Activated T-cell treated with anti-CD3 and anti-CD28 coated beads, Interleukin-2, amount 50 U/mL, for 72 hours (primary cell): ENCODE data around the gene ZFYVE28. TPM values are rescaled to one million over a fixed set of nuclear protein-coding genes. Genes with fewer than 3 reads are reported as not detected.

Source experiments
- ATAC-seq, 2 donors: fragments of 150-1000 bp; cut with Tn5 transposase; replicated peaks in 1 of 2; 2 replicates each; pipeline ENCODE4 v1.10.0; 2021; ENCODE audit warnings: moderate library complexity in 2 of 2, mild to moderate bottlenecking in 1 of 2
- DNase-seq, 2 donors: peaks; one replicate each; pipeline ENCODE4 v3.0.0; 2021 to 2022; ENCODE audit warnings: mixed read lengths in 1 of 2
- H3K27ac Mint-ChIP-seq: one replicate; pipeline ENCODE4 v1.8.0; 2022; ENCODE audit warnings: mild to moderate bottlenecking, moderate library complexity, mixed read lengths
- H3K27me3 Mint-ChIP-seq: one replicate; pipeline ENCODE4 v1.8.0; 2022; ENCODE audit warnings: low read depth, mixed read lengths
- H3K36me3 Mint-ChIP-seq, 2 donors: one replicate each; pipeline ENCODE4 v1.8.0; 2022; ENCODE audit warnings: mixed read lengths in 2 of 2, mild to moderate bottlenecking in 1 of 2; ENCODE audit not compliant: insufficient read depth in 2 of 2
- H3K4me1 Mint-ChIP-seq: one replicate; pipeline ENCODE4 v1.8.0; 2022; ENCODE audit warnings: low read depth, mixed read lengths
- H3K4me3 Mint-ChIP-seq, 2 donors: one replicate each; pipeline ENCODE4 v1.8.0; 2022; ENCODE audit warnings: mild to moderate bottlenecking in 2 of 2, mixed read lengths in 2 of 2, moderate library complexity in 2 of 2
- H3K9me3 Mint-ChIP-seq, 2 donors: one replicate each; pipeline ENCODE4 v1.8.0; 2022; ENCODE audit warnings: mixed read lengths in 2 of 2
- total RNA-seq, 2 donors: library from RNA; stranded (reverse); gene quantifications; one replicate each; pipeline ENCODE4 v1.2.3, GENCODE V29; 2022

Gene ZFYVE28
- total RNA-seq, 2 donors from 2014 or later = 14.4 to 24.4 TPM

- no peak for DNase-seq
- no peak overlapping the region for H3K27ac Mint-ChIP-seq
- ATAC-seq = no peak
These were observed 12.0 kb downstream of the ZFYVE28 start for GRCh38 chr4:2406406-2406805.

GRCh38 chr4:2402941-2403340, 15.5 kb downstream of the ZFYVE28 start:
- Mint-ChIP-seq H3K4me1 (peaks cover 20% of the 10 kb centered on the region), H3K27me3 (no peaks in the 10 kb centered on the region), H3K4me3 (peak overlapping the region; percentile 36 to 63), H3K36me3 (no peaks in the 10 kb centered on the region), H3K9me3 (no peaks in the 10 kb centered on the region), H3K27ac (no peak overlapping the region)
- no peak for DNase-seq
- no peak for ATAC-seq

More at GRCh38 chr4:2406406-2406805, 12.0 kb downstream of the ZFYVE28 start:
- no peaks in the 10 kb centered on the region for H3K9me3 Mint-ChIP-seq
- H3K4me1 Mint-ChIP-seq = peaks cover 49% of the 10 kb centered on the region
- no peaks in the 10 kb centered on the region for H3K36me3 Mint-ChIP-seq
- no peak overlapping the region for H3K4me3 Mint-ChIP-seq
- H3K27me3 Mint-ChIP-seq = no peaks in the 10 kb centered on the region

- Mint-ChIP-seq H3K9me3 (no peaks in the 10 kb centered on the region), H3K4me3 (peak overlapping the region; percentile 63 to 70), H3K36me3 (no peaks in the 10 kb centered on the region), H3K4me1 (peaks cover 20% of the 10 kb centered on the region), H3K27me3 (no peaks in the 10 kb centered on the region), H3K27ac (no peak overlapping the region)
- DNase-seq (no peak), ATAC-seq (peak; percentile 33 to 42)
These were observed 16.2 kb downstream of the ZFYVE28 start for GRCh38 chr4:2402048-2402842.

DNA sequence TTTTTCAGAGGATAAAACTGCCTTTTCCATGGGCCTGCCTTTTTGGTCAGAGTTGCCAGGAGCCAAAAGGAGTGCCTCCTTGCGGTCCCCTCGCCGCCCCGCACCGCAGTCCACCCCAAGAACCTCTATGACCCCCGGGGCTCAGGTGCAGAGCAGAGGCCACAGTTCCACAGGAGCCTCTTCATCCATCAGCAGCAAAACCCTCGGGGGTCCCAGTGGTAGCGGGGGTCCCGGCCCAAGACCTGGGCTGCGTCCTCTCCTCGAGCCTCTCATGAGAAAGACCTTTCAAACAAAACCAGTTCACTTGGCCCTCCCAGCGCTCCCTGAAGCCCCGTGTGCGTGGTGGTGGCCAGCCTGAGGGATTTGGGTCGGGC, 16.8 kb downstream of the ZFYVE28 start:
- no peak for ATAC-seq
- H3K27ac Mint-ChIP-seq = no peak overlapping the region

DNA sequence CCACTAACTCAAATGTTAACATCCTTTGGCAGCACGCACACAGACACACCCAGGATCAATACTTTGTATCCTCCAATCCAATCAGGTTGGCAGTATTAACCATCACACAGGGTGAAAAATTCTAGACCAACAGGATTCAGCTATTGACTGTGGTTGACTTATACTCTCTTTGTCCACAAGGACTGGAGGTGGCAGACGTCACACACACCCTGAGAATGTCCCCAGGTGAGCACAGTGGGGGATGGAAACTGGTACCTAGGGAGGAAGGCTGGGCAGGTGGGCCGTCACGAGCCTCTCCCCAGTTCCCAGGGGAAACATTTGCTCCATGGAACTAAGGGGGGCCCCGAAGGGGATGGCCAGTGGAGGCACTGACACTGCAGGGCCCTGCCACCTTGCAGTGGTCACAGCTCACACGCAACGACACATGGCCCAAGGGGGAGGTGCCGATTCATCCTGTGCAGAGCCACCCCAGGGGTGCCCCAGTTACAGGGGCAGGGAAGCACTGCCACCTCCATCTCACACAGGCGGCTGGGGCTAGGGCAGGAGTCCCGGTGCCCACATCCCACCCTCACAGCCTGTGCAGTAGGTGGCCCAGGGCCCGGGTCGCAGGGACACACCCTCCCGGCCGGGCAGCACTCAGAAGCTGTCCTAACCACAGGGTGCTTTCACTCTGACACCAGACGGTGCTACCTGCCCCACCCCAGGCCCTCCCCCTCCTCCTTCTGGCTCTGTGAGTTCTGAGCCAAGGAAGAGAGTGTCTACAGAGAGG, 17.4 kb downstream of the ZFYVE28 start:
- Mint-ChIP-seq H3K36me3 (no peaks in the 10 kb centered on the region), H3K27me3 (no peaks in the 10 kb centered on the region), H3K4me1 (peaks cover 11% of the 10 kb centered on the region), H3K27ac (no peak overlapping the region), H3K9me3 (no peaks in the 10 kb centered on the region), H3K4me3 (peak overlapping the region in 1 of 2 donors; percentile 70)
- ATAC-seq = peak; percentile 54 to 74
- DNase-seq = peak; percentile 17 to 24

More for the DNA sequence above, 16.8 kb downstream of the ZFYVE28 start:
- Mint-ChIP-seq H3K27me3 (no peaks in the 10 kb centered on the region), H3K4me3 (peak overlapping the region; percentile 63 to 70), H3K36me3 (no peaks in the 10 kb centered on the region), H3K4me1 (peaks cover 13% of the 10 kb centered on the region), H3K9me3 (no peaks in the 10 kb centered on the region)
- DNase-seq = no peak

- Mint-ChIP-seq H3K4me3 (no peak overlapping the region), H3K27ac (no peak overlapping the region), H3K27me3 (no peaks in the 10 kb centered on the region), H3K36me3 (no peaks in the 10 kb centered on the region), H3K9me3 (no peaks in the 10 kb centered on the region), H3K4me1 (peaks cover 17% of the 10 kb centered on the region)
- no peak for ATAC-seq
- no peak for DNase-seq
These were observed 18.7 kb downstream of the ZFYVE28 start for GRCh38 chr4:2399631-2400190.

DNA sequence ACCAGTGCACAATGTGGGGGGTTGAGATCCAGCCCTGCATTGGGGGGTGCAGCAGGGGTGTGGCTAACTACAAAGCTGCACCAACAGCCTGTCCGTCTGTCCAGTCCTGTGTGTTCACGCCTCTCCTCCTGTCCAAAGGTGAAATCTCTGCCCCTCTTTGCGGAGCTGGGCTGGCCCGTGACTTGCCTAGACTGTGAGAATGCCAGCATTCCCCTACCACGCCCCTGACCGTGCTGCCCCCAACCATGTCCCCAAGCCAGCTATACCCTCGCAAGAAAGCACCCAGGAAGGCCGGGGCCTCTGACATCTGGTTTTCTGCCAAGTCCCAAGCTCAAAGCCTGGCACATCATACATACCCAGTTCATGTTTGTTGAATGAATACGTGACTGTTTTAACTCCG, 19.2 kb downstream of the ZFYVE28 start:
- ATAC-seq = no peak
- Mint-ChIP-seq H3K27me3 (no peaks in the 10 kb centered on the region), H3K4me3 (no peak overlapping the region), H3K9me3 (no peaks in the 10 kb centered on the region), H3K4me1 (peaks cover 20% of the 10 kb centered on the region), H3K27ac (no peak overlapping the region), H3K36me3 (no peaks in the 10 kb centered on the region)
- no peak for DNase-seq

- Mint-ChIP-seq H3K4me3 (no peak overlapping the region), H3K36me3 (no peaks in the 10 kb centered on the region), H3K9me3 (no peaks in the 10 kb centered on the region), H3K27ac (no peak overlapping the region), H3K4me1 (peaks cover 32% of the 10 kb centered on the region), H3K27me3 (no peaks in the 10 kb centered on the region)
- ATAC-seq = no peak
- DNase-seq = no peak
These were observed 20.7 kb downstream of the ZFYVE28 start for GRCh38 chr4:2397596-2398379.

DNA sequence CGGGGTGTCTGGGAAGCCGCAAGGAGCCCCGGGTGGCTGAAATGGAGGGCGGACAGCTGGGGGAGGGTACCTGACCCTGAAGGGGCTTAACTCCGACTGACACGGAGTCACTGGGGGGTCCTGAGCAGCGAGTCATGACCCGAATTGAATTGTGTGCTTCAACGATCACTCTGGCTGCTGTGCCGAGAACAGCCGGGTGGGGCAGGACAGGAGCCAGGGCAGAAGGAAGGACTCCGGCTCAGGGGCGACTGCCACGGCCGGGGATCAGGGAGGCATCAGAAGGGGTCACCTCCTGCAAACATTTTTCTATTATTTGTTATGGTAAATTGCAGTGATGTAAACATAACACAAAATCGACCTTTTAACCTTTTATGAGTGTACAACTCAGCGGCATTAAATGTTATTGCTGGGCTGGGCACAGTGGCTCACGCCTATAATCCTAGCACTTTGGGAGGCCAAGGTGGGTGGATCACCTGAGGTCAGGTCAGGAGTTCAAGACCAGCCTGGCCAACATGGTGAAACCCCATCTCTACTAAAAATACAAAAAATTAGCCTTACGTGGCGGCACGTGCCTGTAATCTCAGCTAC, 21.6 kb downstream of the ZFYVE28 start:
- H3K4me3 Mint-ChIP-seq = no peak overlapping the region
- H3K27me3 Mint-ChIP-seq = peaks cover 6% of the 10 kb centered on the region
- no peaks in the 10 kb centered on the region for H3K36me3 Mint-ChIP-seq
- no peak overlapping the region for H3K27ac Mint-ChIP-seq
- H3K9me3 Mint-ChIP-seq = no peaks in the 10 kb centered on the region
- no peak for ATAC-seq
- H3K4me1 Mint-ChIP-seq = peaks cover 26% of the 10 kb centered on the region
- no peak for DNase-seq

DNA sequence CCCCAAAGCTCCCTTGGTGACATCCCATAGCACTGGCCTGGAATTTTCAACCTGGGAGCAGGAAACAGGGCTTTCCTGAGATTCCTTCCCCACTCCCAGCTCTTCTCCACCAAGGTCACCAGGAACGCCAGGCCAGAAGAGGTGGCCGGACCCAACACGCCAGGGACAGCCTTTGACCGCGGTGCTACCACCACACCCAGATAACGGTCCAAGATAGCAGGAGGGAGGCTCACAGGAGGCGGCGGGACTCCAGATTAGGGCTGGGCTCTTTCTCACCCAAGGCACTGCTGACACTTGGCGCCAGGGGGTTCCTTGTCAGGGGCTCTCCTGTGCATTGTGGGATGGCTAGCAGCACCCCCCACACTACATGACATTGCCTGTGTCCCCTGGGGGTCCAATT, 22.9 kb downstream of the ZFYVE28 start:
- ATAC-seq = no peak
- Mint-ChIP-seq H3K27ac (no peak overlapping the region), H3K9me3 (no peaks in the 10 kb centered on the region), H3K36me3 (no peaks in the 10 kb centered on the region), H3K27me3 (peaks cover 18% of the 10 kb centered on the region), H3K4me3 (no peak overlapping the region), H3K4me1 (peaks cover 28% of the 10 kb centered on the region)
- DNase-seq = no peak

DNA sequence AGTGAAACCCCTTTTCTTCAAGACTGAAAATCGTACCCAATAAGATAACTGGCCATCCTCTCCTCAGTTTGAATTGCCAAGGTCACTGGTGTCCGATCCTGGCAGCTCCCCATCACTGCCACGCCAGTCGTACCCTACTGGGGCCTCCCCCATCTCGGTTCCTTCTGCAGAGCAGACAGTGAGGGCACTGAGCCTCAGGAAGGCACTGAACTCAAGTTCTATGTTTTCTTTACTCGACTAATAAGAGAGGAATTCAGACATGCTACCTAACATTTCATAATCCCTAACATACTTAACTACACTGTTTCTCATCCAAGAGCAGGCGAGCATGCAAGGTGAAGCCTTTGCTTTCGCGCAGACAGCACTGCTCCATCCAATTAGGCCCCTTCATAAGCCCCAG, 23.4 kb downstream of the ZFYVE28 start:
- DNase-seq = no peak
- no peak overlapping the region for H3K4me3 Mint-ChIP-seq
- no peaks in the 10 kb centered on the region for H3K36me3 Mint-ChIP-seq
- H3K27me3 Mint-ChIP-seq = peaks cover 18% of the 10 kb centered on the region
- ATAC-seq = no peak
- H3K4me1 Mint-ChIP-seq = peaks cover 28% of the 10 kb centered on the region
- H3K9me3 Mint-ChIP-seq = no peaks in the 10 kb centered on the region
- H3K27ac Mint-ChIP-seq = no peak overlapping the region

DNA sequence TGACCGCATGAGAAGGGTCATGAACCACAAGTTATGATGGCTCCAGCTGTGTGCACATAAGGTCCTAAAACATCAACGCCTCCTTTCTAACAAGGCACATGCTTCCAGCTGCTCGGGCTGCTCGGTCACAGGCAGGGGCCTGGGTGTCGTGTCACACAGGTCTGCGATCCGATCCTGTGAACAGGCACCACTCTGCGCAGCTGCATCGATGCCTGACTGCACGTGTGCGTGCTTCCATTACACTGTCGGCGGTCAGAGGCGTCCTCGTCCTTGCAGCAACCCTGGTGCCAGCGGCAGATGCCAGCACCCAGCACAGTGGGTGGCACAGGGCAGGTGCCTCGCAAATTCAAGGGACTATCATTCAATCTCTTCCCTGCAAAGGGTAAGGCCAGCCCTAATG, 23.9 kb downstream of the ZFYVE28 start:
- DNase-seq (no peak), ATAC-seq (no peak)
- Mint-ChIP-seq H3K27me3 (peaks cover 18% of the 10 kb centered on the region), H3K4me1 (peaks cover 28% of the 10 kb centered on the region), H3K9me3 (no peaks in the 10 kb centered on the region), H3K36me3 (no peaks in the 10 kb centered on the region), H3K4me3 (no peak overlapping the region), H3K27ac (no peak overlapping the region)
